NCI-H1930 (cell line): ENCODE data around the gene CMTM7.

Experiments used
- DNase-seq, 2 experiments: peaks; one replicate each; lab custom pipeline; 2025; lab: John Stamatoyannopoulos, UW

The CMTM7 gene

GRCh38 chr3:32492684-32493436 is 101.2 kb downstream of the CMTM7 start:
- no peak for DNase-seq

GRCh38 chr3:32493437-32494414 is 102.1 kb downstream of the CMTM7 start:
- DNase-seq, result no peak

- DNase-seq, result peak in 1 of 2 experiments; percentile 6
Measured at GRCh38 chr3:32495085-32495484, 103.4 kb downstream of the CMTM7 start.

- DNase-seq, result no peak
Measured at GRCh38 chr3:32495609-32496008, 104.0 kb downstream of the CMTM7 start.

GRCh38 chr3:32498252-32498651 is 106.6 kb downstream of the CMTM7 start:
- DNase-seq, result no peak

GRCh38 chr3:32498992-32499391 is 107.3 kb downstream of the CMTM7 start:
- DNase-seq, result no peak

- DNase-seq, result no peak
Measured at GRCh38 chr3:32499585-32499984, 107.9 kb downstream of the CMTM7 start.

- DNase-seq, result no peak
Measured at GRCh38 chr3:32500231-32500630, 108.6 kb downstream of the CMTM7 start.

- DNase-seq, result no peak
Measured at GRCh38 chr3:32500880-32501782, 109.5 kb downstream of the CMTM7 start.

- DNase-seq, result no peak
Measured at GRCh38 chr3:32501783-32502117, 110.1 kb downstream of the CMTM7 start.

GRCh38 chr3:32502118-32502945 is 110.7 kb downstream of the CMTM7 start, which contains the start of gene CMTM6:
Gene CMTM6 (minus strand): TSS chr3:32502852. CDS start chr3:32502745, 107 bp downstream.
- peak; percentile 36 to 44 for DNase-seq

GRCh38 chr3:32502946-32503286 is 111.3 kb downstream of the CMTM7 start:
- no peak for DNase-seq
